Keratinocyte (primary cell): Measurements from ENCODE around the gene MAN2B1. TPM values are rescaled to one million over a fixed set of nuclear protein-coding genes. Genes with fewer than 3 reads are reported as not detected.
A peak's percentile ranks its signal among the peaks of the same experiment; 100 is the strongest.

ENCODE experiments used
- DNase-seq: peaks from one replicate; pipeline ENCODE4 v3.0.0-alpha.2; 2011; ENCODE audit warnings: low read depth, missing footprints, low spot score
- FAIRE-seq: peaks from 2 replicates; lab custom pipeline; 2011; peaks lifted over from hg19 to GRCh38; lab: Jason Lieb, UNC
- H2AFZ ChIP-seq: 2 replicates; pipeline ENCODE4 v1.6.0; 2012; ENCODE audit warnings: low read length, control low read depth, inconsistent platforms; ENCODE audit not compliant: control insufficient read depth
- H3K27ac ChIP-seq: 2 replicates; pipeline ENCODE4 v1.5.1; 2011; ENCODE audit warnings: low read length; ENCODE audit not compliant: control insufficient read depth, insufficient read depth
- H3K27me3 ChIP-seq: 3 replicates; pipeline ENCODE4 v1.6.0; 2011; ENCODE audit warnings: low read length; ENCODE audit not compliant: control insufficient read depth, insufficient read depth; ENCODE audit errors: extremely low read depth
- H3K36me3 ChIP-seq, 2 experiments: 2 replicates in 1 of 2; 3 replicates in 1 of 2; pipeline ENCODE4 v1.5.1; 2011; ENCODE audit warnings: low read length in 2 of 2, mild to moderate bottlenecking in 1 of 2; ENCODE audit not compliant: control insufficient read depth in 2 of 2, insufficient read depth in 2 of 2; ENCODE audit errors: extremely low read depth in 1 of 2
- H3K4me1 ChIP-seq: 3 replicates; pipeline ENCODE4 v1.5.1; 2011; ENCODE audit warnings: low read length; ENCODE audit not compliant: control insufficient read depth, insufficient read depth; ENCODE audit errors: extremely low read depth
- H3K4me2 ChIP-seq: 3 replicates; pipeline ENCODE4 v1.6.0; 2011; ENCODE audit warnings: low read depth, low read length; ENCODE audit not compliant: control insufficient read depth, insufficient read depth; ENCODE audit errors: extremely low read depth
- H3K4me3 ChIP-seq, 3 experiments: fragments of 200-600 bp in 1 of 3; sonication (generic) in 1 of 3; 2 replicates in 2 of 3; 3 replicates in 1 of 3; pipeline ENCODE4 v1.5.1; 2011 to 2016; ENCODE audit warnings: low read length in 3 of 3, mild to moderate bottlenecking in 3 of 3, control low read depth in 2 of 3, inconsistent platforms in 1 of 3, low read depth in 1 of 3, mixed read lengths in 1 of 3, mixed run types in 1 of 3, moderate library complexity in 1 of 3; ENCODE audit not compliant: control insufficient read depth in 2 of 3, insufficient read depth in 2 of 3; ENCODE audit errors: extremely low read depth in 1 of 3
- H3K79me2 ChIP-seq: 2 replicates; pipeline ENCODE4 v1.6.0; 2012; ENCODE audit warnings: low read length; ENCODE audit not compliant: control insufficient read depth, insufficient read depth
- H3K9ac ChIP-seq: 3 replicates; pipeline ENCODE4 v1.6.0; 2011; ENCODE audit warnings: low read length; ENCODE audit not compliant: control insufficient read depth, insufficient read depth; ENCODE audit errors: extremely low read depth
- H3K9me1 ChIP-seq: 3 replicates; pipeline ENCODE4 v1.6.0; 2011; ENCODE audit warnings: low read length; ENCODE audit not compliant: control insufficient read depth, insufficient read depth; ENCODE audit errors: extremely low read depth
- H3K9me3 ChIP-seq: 2 replicates; pipeline ENCODE4 v1.5.1; 2012; ENCODE audit warnings: low read depth, low read length; ENCODE audit not compliant: control insufficient read depth
- H4K20me1 ChIP-seq: 3 replicates; pipeline ENCODE4 v1.6.0; 2011; ENCODE audit warnings: low read length; ENCODE audit not compliant: control insufficient read depth, insufficient read depth; ENCODE audit errors: extremely low read depth
- EZH2 ChIP-seq: IDR thresholded peaks from one replicate; pipeline ENCODE4 v1.6.1; 2012; ENCODE audit warnings: inconsistent platforms, mild to moderate bottlenecking, low read length, moderate library complexity
- dilution Hi-C: fragments of 300-500 bp; cut with MboI; formaldehyde crosslinking; loops from one replicate; pipeline ENCODE4 v1.7.0; 2020; ENCODE audit warnings: low sequenced_read_pairs; ENCODE audit not compliant: extremely low pct_ligation_motif_present
- polyA minus RNA-seq, 3 experiments: library from RNA; depleted of rRNA, polyadenylated mRNA; stranded (reverse); fragments of >200 nt; gene quantifications; 1 replicate in 1 of 3; 2 replicates in 1 of 3; 3 replicates in 1 of 3; pipeline ENCODE4 v1.2.3, GENCODE V29; 2011
- polyA plus RNA-seq, 5 experiments: library from polyadenylated mRNA; depleted of rRNA in 3 of 5; stranded (reverse) in 3 of 5; stranded (forward) in 1 of 5; unstranded in 1 of 5; fragments of >200 nt; gene quantifications; 1 replicate in 1 of 5; 2 replicates in 3 of 5; 3 replicates in 1 of 5; pipeline versions ENCODE4 v1.2.1 to v1.2.3, GENCODE V29; 2011 to 2012; ENCODE audit warnings: missing spikeins in 2 of 5, low read depth in 1 of 5, low replicate concordance in 1 of 5
- TF ChIP-seq, protein P1 (sequence below), 3 experiments: IDR thresholded peaks in 1 of 3; conservative IDR thresholded peaks in 1 of 3; optimal IDR thresholded peaks in 1 of 3; 2 replicates in 2 of 3; 3 replicates in 1 of 3; pipeline versions ENCODE3 to v1.5.1; 2011; ENCODE audit warnings: low read length in 3 of 3, mild to moderate bottlenecking in 3 of 3, moderate library complexity in 2 of 3, control low read depth in 1 of 3, inconsistent platforms in 1 of 3; ENCODE audit not compliant: insufficient read depth in 2 of 3; ENCODE audit errors: extremely low read depth in 1 of 3

MAN2B1 gene
- 17.0 to 30.1 TPM (median 21.1 TPM) in 3 replicates for polyA plus RNA-seq
- 9.5 TPM for polyA plus RNA-seq (2011; ENCODE audit: low read depth)
- polyA plus RNA-seq (2011; cell fraction: cytosol; rRNA removed): 16.4 and 21.9 TPM in 2 replicates
- 55.0 and 85.8 TPM in 2 replicates for polyA plus RNA-seq (2011; cell fraction: nucleus; rRNA removed)
- 38.0 and 45.6 TPM in 2 replicates for polyA plus RNA-seq (2012; ENCODE audit: low replicate concordance)
- polyA minus RNA-seq: 17.2 to 50.0 TPM (median 17.4 TPM) in 3 replicates
- polyA minus RNA-seq (2011; cell fraction: cytosol; rRNA and poly(A)+ RNA removed): 27.2 TPM
- polyA minus RNA-seq (2011; cell fraction: nucleus; rRNA and poly(A)+ RNA removed): 41.0 and 45.8 TPM in 2 replicates

DNA sequence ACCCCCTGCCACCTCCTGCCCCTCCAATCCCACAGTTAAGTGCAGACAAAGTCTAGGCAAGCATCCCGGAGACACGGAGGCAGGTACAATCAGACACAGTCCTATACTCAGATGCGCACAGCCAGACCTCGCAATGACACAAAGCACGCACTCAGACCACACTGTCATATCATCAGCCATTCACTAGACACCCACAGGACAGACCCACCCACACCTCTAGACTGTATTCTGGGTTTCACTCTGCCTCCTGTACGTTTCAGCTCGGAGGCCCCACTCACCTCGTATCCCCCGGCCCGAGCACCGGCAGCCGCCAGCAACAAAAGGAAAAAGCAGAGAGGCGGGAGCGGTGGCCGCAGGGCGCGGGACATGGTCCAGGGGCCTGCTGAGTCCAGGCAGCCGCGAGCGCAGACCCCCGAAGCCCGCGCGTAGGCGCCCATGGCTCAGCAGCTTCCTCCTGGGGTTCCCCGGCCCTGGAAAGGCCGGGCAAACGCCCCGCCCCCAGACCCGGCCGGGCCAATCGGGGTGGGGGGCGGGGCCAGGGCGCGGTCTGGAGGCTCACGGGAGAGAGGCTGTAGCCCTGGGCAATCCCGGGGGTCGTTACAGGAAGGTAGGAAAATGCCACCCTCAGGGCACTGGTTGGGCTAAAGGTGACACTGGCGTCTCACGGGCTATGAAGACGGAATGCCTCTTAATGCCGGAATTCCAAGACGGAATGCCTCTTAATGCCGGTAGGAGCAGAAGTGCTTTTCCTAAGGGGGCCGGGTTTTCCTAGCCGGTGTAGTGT lies at the start of gene MAN2B1, which contains the start of gene WDR83:
MAN2B1 (minus strand) TSS at position 478 of the 784 bp plus-strand sequence; CDS start at position 437, 41 bp downstream.
WDR83 (plus strand) TSS at position 543 of the 784 bp plus-strand sequence. CDS start 2,984 bp downstream, outside the sequence.
- no peak for TF ChIP-seq EZH2
- TF ChIP-seq, protein P1, sequence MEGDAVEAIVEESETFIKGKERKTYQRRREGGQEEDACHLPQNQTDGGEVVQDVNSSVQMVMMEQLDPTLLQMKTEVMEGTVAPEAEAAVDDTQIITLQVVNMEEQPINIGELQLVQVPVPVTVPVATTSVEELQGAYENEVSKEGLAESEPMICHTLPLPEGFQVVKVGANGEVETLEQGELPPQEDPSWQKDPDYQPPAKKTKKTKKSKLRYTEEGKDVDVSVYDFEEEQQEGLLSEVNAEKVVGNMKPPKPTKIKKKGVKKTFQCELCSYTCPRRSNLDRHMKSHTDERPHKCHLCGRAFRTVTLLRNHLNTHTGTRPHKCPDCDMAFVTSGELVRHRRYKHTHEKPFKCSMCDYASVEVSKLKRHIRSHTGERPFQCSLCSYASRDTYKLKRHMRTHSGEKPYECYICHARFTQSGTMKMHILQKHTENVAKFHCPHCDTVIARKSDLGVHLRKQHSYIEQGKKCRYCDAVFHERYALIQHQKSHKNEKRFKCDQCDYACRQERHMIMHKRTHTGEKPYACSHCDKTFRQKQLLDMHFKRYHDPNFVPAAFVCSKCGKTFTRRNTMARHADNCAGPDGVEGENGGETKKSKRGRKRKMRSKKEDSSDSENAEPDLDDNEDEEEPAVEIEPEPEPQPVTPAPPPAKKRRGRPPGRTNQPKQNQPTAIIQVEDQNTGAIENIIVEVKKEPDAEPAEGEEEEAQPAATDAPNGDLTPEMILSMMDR (optimal IDR thresholded peaks at IDR 0.05 in 1 of 3, IDR thresholded peaks at IDR 0.05 in 1 of 3, conservative IDR thresholded peaks at IDR 0.05 in 1 of 3; ENCODE audit: extremely low read depth in 1 of 3, insufficient read depth in 2 of 3, low read length in 3 of 3): peak in 1 of 3 experiments; percentile 7
- Histone ChIP-seq H4K20me1 (no peaks in the 10 kb centered on the region), H2AFZ (peak within 1 kb of the TSS; percentile 91), H3K9ac (peak within 1 kb of the TSS; percentile 90), H3K27ac (peak within 1 kb of the TSS; percentile 78), H3K4me3 (peak within 1 kb of the TSS; percentile 64 to 95 (median 81)), H3K9me3 (no peaks in the 10 kb centered on the region), H3K27me3 (no peaks in the 10 kb centered on the region), H3K4me2 (peak within 1 kb of the TSS; percentile 99), H3K79me2 (peaks cover 43% of the 10 kb centered on the region), H3K36me3 (peaks cover 11 to 19% of the 10 kb centered on the region in 2 experiments), H3K9me1 (no peaks in the 10 kb centered on the region), H3K4me1 (peaks cover 34% of the 10 kb centered on the region)
- dilution Hi-C loops: no loop called here
- DNase-seq: no peak
- FAIRE-seq: no peak

DNA sequence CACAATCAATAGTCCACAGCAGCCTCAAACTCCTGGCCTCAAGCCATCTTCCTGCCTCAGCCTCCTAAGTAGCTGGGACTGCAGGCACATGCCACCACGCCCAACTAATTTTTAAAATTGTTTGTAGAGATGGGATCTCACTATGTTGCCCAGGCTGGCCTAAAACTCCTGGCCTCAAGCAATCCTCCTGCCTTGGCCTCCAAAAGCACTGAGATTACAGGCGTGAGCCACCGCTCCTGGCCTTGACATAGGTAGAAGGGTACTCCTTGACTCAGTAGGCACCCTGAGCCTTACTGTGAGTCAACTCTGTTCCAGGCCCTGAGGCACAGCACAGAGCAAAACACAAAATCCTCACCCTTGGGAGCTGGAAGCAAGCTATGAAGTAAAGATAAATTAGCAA lies 49.4 kb upstream of the MAN2B1 start:
- TF ChIP-seq, protein P1 (optimal IDR thresholded peaks at IDR 0.05 in 1 of 3, IDR thresholded peaks at IDR 0.05 in 1 of 3, conservative IDR thresholded peaks at IDR 0.05 in 1 of 3; ENCODE audit: extremely low read depth in 1 of 3, insufficient read depth in 2 of 3, low read length in 3 of 3): no peak
- TF ChIP-seq EZH2: no peak
- H3K4me1 ChIP-seq: peaks cover 13% of the 10 kb centered on the region
- no peaks in the 10 kb centered on the region for H3K9me3 ChIP-seq
- no peak overlapping the region for H3K27ac ChIP-seq
- no peak overlapping the region for H3K4me3 ChIP-seq
- peaks cover 66% of the 10 kb centered on the region for H3K79me2 ChIP-seq
- dilution Hi-C loops: no loop called here
- H3K27me3 ChIP-seq: no peaks in the 10 kb centered on the region
- DNase-seq (no peak), FAIRE-seq (no peak)
- no peaks in the 10 kb centered on the region for H3K9me1 ChIP-seq
- peaks cover 14% of the 10 kb centered on the region for H4K20me1 ChIP-seq
- peaks cover 44 to 62% of the 10 kb centered on the region in 2 experiments for H3K36me3 ChIP-seq
- H3K9ac ChIP-seq: no peak overlapping the region
- no peak overlapping the region for H3K4me2 ChIP-seq
- H2AFZ ChIP-seq: no peak overlapping the region
